NT2/D1 (cell line): Measurements from ENCODE around the gene GPC6.

Experiments
- SUZ12 ChIP-seq: IDR thresholded peaks from 2 replicates; pipeline ENCODE4 v1.6.1; 2011; ENCODE audit not compliant: insufficient read length, insufficient read depth; ENCODE audit errors: extremely low read depth
- YY1 ChIP-seq: IDR thresholded peaks from 2 replicates; pipeline ENCODE4 v1.6.1; 2011; ENCODE audit not compliant: insufficient read length, insufficient read depth

DNA sequence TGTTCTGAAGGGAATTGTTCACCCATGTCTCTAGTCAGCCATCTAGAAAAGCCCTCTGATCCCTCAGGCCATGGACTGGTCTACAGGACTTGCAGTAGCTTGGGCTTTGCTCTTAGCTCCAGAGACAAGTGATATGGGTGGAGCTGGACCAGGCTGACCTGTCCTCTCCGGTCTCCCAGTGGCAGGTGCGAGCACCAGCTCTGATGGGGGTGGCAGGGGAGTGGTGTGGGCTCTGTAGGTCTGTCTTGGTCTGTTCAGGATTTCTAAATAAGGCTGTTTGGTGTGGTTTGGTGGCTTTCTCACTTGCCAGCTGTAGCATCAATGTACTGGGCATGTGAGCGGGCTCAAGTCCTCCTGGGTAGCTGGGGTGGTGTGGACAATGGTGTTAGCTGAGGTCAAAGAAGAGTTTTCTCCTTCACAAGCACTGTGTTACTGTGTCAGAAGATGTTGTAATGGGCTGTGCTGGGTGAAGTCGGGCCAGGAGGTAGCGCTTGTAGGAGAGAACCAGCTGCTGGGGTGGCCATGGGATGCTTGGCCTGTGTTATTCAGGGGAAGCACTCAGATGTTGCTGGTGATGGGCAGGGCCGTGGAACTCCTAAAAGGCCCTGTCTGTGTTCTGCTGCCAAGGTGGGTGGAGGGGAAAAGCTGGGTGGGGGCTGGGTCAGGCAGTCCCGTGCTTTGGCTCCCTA, 16.9 kb downstream of the GPC6 start:
- TF ChIP-seq SUZ12 (no peak), YY1 (no peak)
